Breast epithelium (tissue), 4 donors: Measurements from ENCODE around the gene CNOT1. TPM values are rescaled to one million over a fixed set of nuclear protein-coding genes. Genes with fewer than 3 reads are reported as not detected.

Experiments
- DNase-seq, 2 donors: peaks; one replicate each; pipeline ENCODE4 v3.0.0-alpha.2; 2019; ENCODE audit warnings: low spot score in 2 of 2
- H3K27ac ChIP-seq, 2 donors: fragments of 200-600 bp; sonication (generic) in 1 of 2; one replicate each; pipeline ENCODE4 v1.5.1; 2016 to 2019; ENCODE audit warnings: mild to moderate bottlenecking in 1 of 2
- H3K27me3 ChIP-seq, 2 donors: fragments of 200-600 bp; sonication (generic) in 1 of 2; one replicate each; pipeline versions ENCODE4 v1.5.1 to v1.6.0; 2017 to 2019; ENCODE audit warnings: control low read depth in 1 of 2, mild to moderate bottlenecking in 1 of 2
- H3K36me3 ChIP-seq: fragments of 200-600 bp; one replicate; pipeline ENCODE4 v1.5.1; 2019
- H3K4me1 ChIP-seq, 2 donors: fragments of 200-600 bp; sonication (generic); one replicate each; pipeline ENCODE4 v1.5.1; 2016 to 2019; ENCODE audit warnings: control low read depth in 1 of 2
- H3K4me3 ChIP-seq, 3 donors: fragments of 200-600 bp; sonication (generic); 1 replicate in 2 of 3; 2 replicates in 1 of 3; pipeline ENCODE4 v1.5.1; 2016 to 2019; ENCODE audit warnings: mild to moderate bottlenecking in 3 of 3, moderate library complexity in 2 of 3
- H3K9me3 ChIP-seq, 2 donors: fragments of 200-600 bp; sonication (generic) in 1 of 2; one replicate each; pipeline ENCODE4 v1.5.1; 2016 to 2019; ENCODE audit warnings: control low read depth in 1 of 2
- POLR2A ChIP-seq: fragments of 450-650 bp; IDR thresholded peaks from one replicate; pipeline ENCODE4 v1.6.1; 2016; ENCODE audit warnings: antibody characterized with exemption, mild to moderate bottlenecking, moderate library complexity
- POLR2AphosphoS5 ChIP-seq, 3 donors: sonication (generic); formaldehyde crosslinking; IDR thresholded peaks; one replicate each; pipeline ENCODE4 v1.6.1; 2017; ENCODE audit warnings: antibody characterized with exemption in 3 of 3
- intact Hi-C: fragments of 100-400 bp; cut with DNase I; formaldehyde crosslinking; loops from one replicate; pipeline ENCODE4 v1.15.1; 2023; ENCODE audit warnings: low total_unique reads
- total RNA-seq, 3 donors: library from RNA; depleted of rRNA; stranded (reverse); fragments of >200 nt; gene quantifications; one replicate each; pipeline ENCODE4 v1.1.0, GENCODE V29; 2016
- TF ChIP-seq, protein P1 (sequence below), 3 donors: fragments of 450-650 bp; IDR thresholded peaks; one replicate each; pipeline ENCODE4 v1.5.1; 2016 to 2017; ENCODE audit warnings: antibody characterized with exemption in 3 of 3, mild to moderate bottlenecking in 3 of 3, moderate library complexity in 3 of 3

CNOT1 gene
- total RNA-seq, 3 donors from 2014 or later = 106 to 140 (median 117) TPM

DNA sequence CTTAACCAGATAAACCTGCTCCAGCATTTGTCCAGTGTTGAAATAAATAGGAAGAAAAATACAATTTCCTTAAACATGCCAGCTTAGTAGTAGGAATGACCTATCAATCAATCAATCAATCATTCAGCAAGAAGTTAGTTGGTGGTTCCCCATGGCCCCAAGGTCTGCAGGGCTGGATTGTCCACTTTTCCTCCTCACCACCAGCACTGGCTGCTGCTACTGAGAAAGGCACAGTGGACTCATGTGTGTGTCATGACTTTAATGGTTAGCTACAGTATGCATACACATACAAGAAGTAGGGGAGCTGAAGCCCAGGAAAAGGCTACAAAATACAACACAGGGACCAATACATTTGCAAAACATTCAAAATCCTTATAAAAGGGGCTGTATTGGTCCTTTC lies 109.9 kb downstream of the CNOT1 start:
- H3K4me3 ChIP-seq = no peak overlapping the region
- no peaks in the 10 kb centered on the region for H3K9me3 ChIP-seq
- intact Hi-C loops = no loop called here
- no peaks in the 10 kb centered on the region for H3K27me3 ChIP-seq
- H3K4me1 ChIP-seq = no peaks in the 10 kb centered on the region
- DNase-seq = no peak
- TF ChIP-seq, protein P1, sequence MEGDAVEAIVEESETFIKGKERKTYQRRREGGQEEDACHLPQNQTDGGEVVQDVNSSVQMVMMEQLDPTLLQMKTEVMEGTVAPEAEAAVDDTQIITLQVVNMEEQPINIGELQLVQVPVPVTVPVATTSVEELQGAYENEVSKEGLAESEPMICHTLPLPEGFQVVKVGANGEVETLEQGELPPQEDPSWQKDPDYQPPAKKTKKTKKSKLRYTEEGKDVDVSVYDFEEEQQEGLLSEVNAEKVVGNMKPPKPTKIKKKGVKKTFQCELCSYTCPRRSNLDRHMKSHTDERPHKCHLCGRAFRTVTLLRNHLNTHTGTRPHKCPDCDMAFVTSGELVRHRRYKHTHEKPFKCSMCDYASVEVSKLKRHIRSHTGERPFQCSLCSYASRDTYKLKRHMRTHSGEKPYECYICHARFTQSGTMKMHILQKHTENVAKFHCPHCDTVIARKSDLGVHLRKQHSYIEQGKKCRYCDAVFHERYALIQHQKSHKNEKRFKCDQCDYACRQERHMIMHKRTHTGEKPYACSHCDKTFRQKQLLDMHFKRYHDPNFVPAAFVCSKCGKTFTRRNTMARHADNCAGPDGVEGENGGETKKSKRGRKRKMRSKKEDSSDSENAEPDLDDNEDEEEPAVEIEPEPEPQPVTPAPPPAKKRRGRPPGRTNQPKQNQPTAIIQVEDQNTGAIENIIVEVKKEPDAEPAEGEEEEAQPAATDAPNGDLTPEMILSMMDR (IDR thresholded peaks at IDR 0.05) = no peak
- TF ChIP-seq POLR2A (no peak), POLR2AphosphoS5 (IDR thresholded peaks at IDR 0.05) (no peak)
- H3K36me3 ChIP-seq = peaks cover 11% of the 10 kb centered on the region
- no peak overlapping the region for H3K27ac ChIP-seq

DNA sequence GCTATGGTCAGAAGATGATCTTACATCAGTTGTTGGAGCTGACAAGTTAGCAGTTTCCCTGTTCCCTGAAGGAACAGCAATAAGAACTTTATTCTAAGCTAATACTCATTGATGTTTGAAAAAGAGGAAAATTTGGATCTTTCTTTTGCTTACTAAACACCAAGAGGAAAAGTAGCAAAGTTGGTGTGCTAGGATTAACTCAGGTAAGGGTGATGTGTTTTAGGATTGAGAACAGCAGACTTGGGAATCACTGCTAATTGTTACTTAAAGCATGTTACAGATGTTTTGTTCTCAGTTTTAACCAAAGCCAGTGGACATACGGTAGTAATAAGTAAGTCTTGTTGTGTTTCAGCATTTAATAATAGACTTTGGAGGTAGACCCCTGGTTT lies 110.7 kb downstream of the CNOT1 start:
- TF ChIP-seq, protein P1 (IDR thresholded peaks at IDR 0.05) = no peak
- no peak for TF ChIP-seq POLR2A
- no peak for TF ChIP-seq POLR2AphosphoS5 (IDR thresholded peaks at IDR 0.05)
- peaks cover 11% of the 10 kb centered on the region for H3K36me3 ChIP-seq
- no peak overlapping the region for H3K27ac ChIP-seq
- no peaks in the 10 kb centered on the region for H3K27me3 ChIP-seq
- H3K9me3 ChIP-seq = no peaks in the 10 kb centered on the region
- no peak for DNase-seq
- H3K4me3 ChIP-seq = no peak overlapping the region
- no peaks in the 10 kb centered on the region for H3K4me1 ChIP-seq
- intact Hi-C loops = no loop called here

DNA sequence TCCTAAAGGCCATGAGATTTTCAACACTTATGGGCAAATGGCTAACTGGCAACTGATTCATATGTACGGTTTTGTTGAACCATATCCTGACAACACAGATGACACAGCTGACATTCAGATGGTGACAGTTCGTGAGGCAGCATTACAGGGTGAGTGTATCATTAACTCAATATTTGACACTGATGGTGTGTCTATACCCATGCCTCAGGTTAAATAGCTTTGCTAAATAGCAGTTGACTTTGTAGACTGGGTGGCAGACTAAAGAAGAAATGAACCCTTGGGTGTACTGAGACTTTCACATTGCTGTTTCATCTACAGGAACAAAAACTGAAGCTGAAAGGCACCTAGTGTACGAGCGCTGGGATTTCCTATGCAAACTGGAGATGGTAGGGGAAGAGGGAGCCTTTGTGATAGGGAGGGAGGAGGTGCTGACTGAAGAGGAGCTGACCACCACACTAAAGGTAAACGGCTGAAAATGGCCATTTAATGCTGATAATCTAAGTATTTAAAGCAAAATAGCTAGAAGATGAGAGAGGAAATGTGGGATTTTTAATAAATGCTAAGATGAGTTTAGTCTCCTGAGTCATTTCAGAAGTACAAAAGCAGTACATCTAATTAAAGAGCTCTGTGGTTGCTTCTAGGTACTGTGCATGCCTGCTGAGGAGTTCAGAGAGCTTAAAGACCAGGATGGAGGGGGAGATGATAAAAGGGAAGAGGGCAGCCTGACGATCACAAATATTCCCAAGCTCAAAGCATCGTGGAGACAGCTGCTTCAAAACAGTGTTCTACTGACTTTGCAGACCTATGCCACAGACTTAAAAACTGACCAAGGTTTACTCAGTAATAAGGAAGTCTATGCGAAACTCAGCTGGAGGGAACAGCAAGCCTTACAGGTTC lies 111.3 kb downstream of the CNOT1 start:
- H3K27me3 ChIP-seq = no peaks in the 10 kb centered on the region
- TF ChIP-seq POLR2AphosphoS5 (IDR thresholded peaks at IDR 0.05) (no peak), POLR2A (no peak)
- peaks cover 11% of the 10 kb centered on the region for H3K36me3 ChIP-seq
- H3K4me3 ChIP-seq = no peak overlapping the region
- H3K27ac ChIP-seq = no peak overlapping the region
- no peaks in the 10 kb centered on the region for H3K9me3 ChIP-seq
- no peaks in the 10 kb centered on the region for H3K4me1 ChIP-seq
- intact Hi-C loops = no loop called here
- no peak for DNase-seq

DNA sequence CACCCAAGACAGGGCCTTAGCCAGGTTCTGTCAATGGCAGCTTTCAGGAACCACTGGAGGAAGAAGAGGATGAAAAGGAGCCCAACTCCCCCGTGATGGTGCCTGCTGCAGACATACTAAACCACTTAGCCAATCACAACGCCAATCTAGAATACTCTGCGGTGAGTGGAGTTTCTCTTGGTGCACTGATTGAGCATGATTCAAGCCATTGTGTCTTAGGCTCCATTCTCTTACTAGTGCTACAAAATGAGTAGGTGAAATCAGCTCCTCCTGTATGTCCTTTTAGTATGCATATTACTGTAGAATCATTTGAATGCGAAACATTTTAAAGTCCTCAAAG lies 112.9 kb downstream of the CNOT1 start:
- no peak for DNase-seq
- Histone ChIP-seq H3K4me1 (no peaks in the 10 kb centered on the region), H3K4me3 (no peak overlapping the region), H3K27ac (peak overlapping the region in 1 of 2 donors; percentile 77), H3K27me3 (no peaks in the 10 kb centered on the region), H3K36me3 (peaks cover 11% of the 10 kb centered on the region), H3K9me3 (no peaks in the 10 kb centered on the region)
- TF ChIP-seq POLR2AphosphoS5 (IDR thresholded peaks at IDR 0.05) = no peak
- no peak for TF ChIP-seq POLR2A
- TF ChIP-seq, protein P1 (IDR thresholded peaks at IDR 0.05) = no peak
- intact Hi-C loops = no loop called here

DNA sequence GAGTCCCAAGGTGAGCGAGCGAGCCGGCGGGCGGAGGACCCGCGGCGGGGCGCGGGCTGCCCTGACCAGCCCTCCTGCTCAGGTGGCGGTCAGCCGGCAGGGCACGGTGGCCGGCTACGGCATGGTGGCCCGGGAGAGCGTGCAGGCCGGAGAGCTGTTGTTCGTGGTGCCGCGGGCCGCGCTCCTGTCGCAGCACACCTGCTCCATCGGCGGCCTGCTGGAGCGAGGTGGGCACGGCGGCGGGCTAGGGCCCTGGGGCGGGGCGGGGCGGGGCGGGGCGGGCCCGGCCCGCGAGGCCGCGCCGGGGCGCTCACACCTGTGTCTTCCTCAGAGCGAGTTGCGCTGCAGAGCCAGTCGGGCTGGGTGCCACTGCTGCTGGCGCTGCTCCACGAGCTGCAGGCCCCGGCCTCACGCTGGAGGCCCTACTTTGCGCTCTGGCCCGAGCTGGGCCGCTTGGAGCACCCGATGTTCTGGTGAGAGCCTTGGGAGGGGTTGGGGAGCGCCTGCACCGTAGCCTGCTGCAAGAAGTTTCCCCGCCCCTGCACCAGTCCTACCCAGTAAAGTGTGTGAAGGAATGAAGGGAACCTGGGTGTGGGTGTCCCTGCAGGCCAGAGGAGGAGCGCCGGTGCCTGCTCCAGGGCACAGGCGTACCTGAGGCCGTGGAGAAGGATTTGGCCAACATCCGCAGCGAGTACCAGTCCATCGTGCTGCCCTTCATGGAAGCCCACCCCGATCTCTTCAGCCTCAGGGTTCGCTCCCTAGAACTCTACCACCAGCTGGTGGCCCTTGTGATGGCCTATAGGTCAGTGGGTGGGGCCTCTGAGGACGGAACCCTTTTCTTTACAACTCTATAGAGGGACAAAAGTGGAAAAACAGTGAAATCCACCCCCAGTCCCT lies 113.5 kb downstream of the CNOT1 start:
- no peaks in the 10 kb centered on the region for H3K9me3 ChIP-seq
- peak in 1 of 2 donors; percentile 56 for DNase-seq
- H3K27ac ChIP-seq = peak overlapping the region; percentile 72 to 77
- intact Hi-C loops = no loop called here
- no peak for TF ChIP-seq POLR2AphosphoS5 (IDR thresholded peaks at IDR 0.05)
- no peak for TF ChIP-seq POLR2A
- TF ChIP-seq, protein P1 (IDR thresholded peaks at IDR 0.05) = no peak
- H3K27me3 ChIP-seq = no peaks in the 10 kb centered on the region
- peak overlapping the region; percentile 73 to 92 (median 82) for H3K4me3 ChIP-seq
- H3K4me1 ChIP-seq = no peaks in the 10 kb centered on the region
- peaks cover 7% of the 10 kb centered on the region for H3K36me3 ChIP-seq
